Stimulated activated CD8-positive, alpha-beta memory T cell treated with anti-CD3 and anti-CD28 coated beads, Interleukin-4, amount 100 ng/mL, for 4 hours (primary cell): ENCODE measurements around the gene LSM2.
A peak's percentile ranks its signal among the peaks of the same experiment; 100 is the strongest.

ENCODE experiments used
- DNase-seq, 2 donors: peaks; one replicate each; pipeline ENCODE4 v3.0.0-alpha.2; 2020; ENCODE audit warnings: low read depth in 2 of 2, low spot score in 1 of 2

LSM2 gene

GRCh38 chr6:31777667-31778050 lies 29.1 kb downstream of the LSM2 start:
- DNase-seq, result no peak

- DNase-seq, result peak; percentile 53 to 73
These were observed 29.6 kb downstream of the LSM2 start, which contains the start of gene VWA7 for GRCh38 chr6:31776989-31777666. VWA7 (minus strand) TSS chr6:31777328; CDS start chr6:31776779, 549 bp downstream.

GRCh38 chr6:31776485-31776988 lies 30.2 kb downstream of the LSM2 start:
- DNase-seq, result no peak

- DNase-seq, result no peak
These were observed 30.9 kb downstream of the LSM2 start for GRCh38 chr6:31775633-31776484.

- DNase-seq, result no peak
These were observed 31.6 kb downstream of the LSM2 start for GRCh38 chr6:31775184-31775583.

- DNase-seq, result peak in 1 of 2 donors; percentile 24
These were observed 34.8 kb downstream of the LSM2 start for GRCh38 chr6:31771992-31772358.

GRCh38 chr6:31770860-31771259 lies 35.9 kb downstream of the LSM2 start:
- DNase-seq, result no peak

GRCh38 chr6:31769684-31770371 lies 36.9 kb downstream of the LSM2 start:
- peak; percentile 65 to 67 for DNase-seq

GRCh38 chr6:31768363-31769257 lies 38.2 kb downstream of the LSM2 start:
- DNase-seq, result no peak

- no peak for DNase-seq
These were observed 39.6 kb downstream of the LSM2 start for GRCh38 chr6:31767096-31767645.

- DNase-seq, result no peak
These were observed 40.6 kb downstream of the LSM2 start for GRCh38 chr6:31765910-31766794.

- no peak for DNase-seq
These were observed 41.2 kb downstream of the LSM2 start for GRCh38 chr6:31765559-31765909.

GRCh38 chr6:31764198-31764597 lies 42.6 kb downstream of the LSM2 start:
- DNase-seq, result no peak

- DNase-seq, result no peak
These were observed 43.2 kb downstream of the LSM2 start for GRCh38 chr6:31763619-31763940.

GRCh38 chr6:31762878-31763618 lies 43.7 kb downstream of the LSM2 start:
- DNase-seq, result no peak

- DNase-seq, result no peak
These were observed 44.4 kb downstream of the LSM2 start, which contains the start of gene SAPCD1 for GRCh38 chr6:31762356-31762755. SAPCD1 (plus strand) TSS chr6:31762656; CDS start chr6:31763055, 399 bp downstream.

GRCh38 chr6:31761343-31761742 lies 45.4 kb downstream of the LSM2 start:
- no peak for DNase-seq

GRCh38 chr6:31760790-31761189 lies 46.0 kb downstream of the LSM2 start:
- DNase-seq, result no peak

GRCh38 chr6:31758281-31758680 lies 48.5 kb downstream of the LSM2 start:
- no peak for DNase-seq
